ENCODE data around the gene LRRC3C. TPM values are rescaled to one million over a fixed set of nuclear protein-coding genes. Genes with fewer than 3 reads are reported as not detected.

The LRRC3C gene
- total and polyA plus RNA-seq, 4 donors, result 0.08 to 0.24 (median 0.17) TPM; not detected in 1

DNA sequence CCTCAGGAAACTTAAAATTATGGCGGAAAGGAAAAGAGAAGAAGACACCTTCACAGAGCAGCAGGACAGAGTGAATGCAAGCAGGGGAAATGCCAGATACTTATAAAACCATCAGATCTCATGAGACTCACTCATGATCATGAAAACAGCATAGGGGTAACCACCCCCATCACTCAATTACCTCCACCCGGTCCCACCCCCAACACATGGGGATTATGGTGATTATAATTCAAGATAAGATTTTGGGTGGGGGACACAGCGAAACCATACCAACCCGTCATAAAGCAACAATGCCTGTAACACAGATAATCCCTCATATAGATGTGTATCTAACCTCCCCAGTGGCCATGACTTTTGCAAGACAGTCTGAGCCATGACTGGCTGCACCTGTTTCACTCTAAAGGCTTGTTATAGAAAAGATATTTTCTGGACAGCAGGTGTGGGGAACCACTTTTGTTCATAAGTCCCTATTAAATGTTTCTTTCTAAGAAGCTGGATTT lies 28.2 kb downstream of the LRRC3C start:
- H3K9me3 ChIP-seq (ENCODE audit: control insufficient read depth in 4 of 4, low read length in 3 of 4), result no peaks in the 10 kb centered on the region
- no peaks in the 10 kb centered on the region for H3K27me3 ChIP-seq (ENCODE audit: control insufficient read depth in 4 of 4, insufficient read depth in 4 of 4, low read length in 3 of 4)
- TF ChIP-seq, protein P1, sequence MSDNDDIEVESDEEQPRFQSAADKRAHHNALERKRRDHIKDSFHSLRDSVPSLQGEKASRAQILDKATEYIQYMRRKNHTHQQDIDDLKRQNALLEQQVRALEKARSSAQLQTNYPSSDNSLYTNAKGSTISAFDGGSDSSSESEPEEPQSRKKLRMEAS (IDR thresholded peaks at IDR 0.05), result no peak
- TF ChIP-seq RXRA (IDR thresholded peaks at IDR 0.05) (no peak), HNF4G (IDR thresholded peaks at IDR 0.05) (no peak), SP1 (IDR thresholded peaks at IDR 0.05) (no peak), HNF4A (conservative IDR thresholded peaks at IDR 0.05) (no peak), NR2F2 (IDR thresholded peaks at IDR 0.05) (no peak), GABPA (IDR thresholded peaks at IDR 0.05 in 1 of 2, conservative IDR thresholded peaks at IDR 0.05 in 1 of 2) (no peak), YY1 (IDR thresholded peaks at IDR 0.05) (no peak)
- TF ChIP-seq, protein P2, sequence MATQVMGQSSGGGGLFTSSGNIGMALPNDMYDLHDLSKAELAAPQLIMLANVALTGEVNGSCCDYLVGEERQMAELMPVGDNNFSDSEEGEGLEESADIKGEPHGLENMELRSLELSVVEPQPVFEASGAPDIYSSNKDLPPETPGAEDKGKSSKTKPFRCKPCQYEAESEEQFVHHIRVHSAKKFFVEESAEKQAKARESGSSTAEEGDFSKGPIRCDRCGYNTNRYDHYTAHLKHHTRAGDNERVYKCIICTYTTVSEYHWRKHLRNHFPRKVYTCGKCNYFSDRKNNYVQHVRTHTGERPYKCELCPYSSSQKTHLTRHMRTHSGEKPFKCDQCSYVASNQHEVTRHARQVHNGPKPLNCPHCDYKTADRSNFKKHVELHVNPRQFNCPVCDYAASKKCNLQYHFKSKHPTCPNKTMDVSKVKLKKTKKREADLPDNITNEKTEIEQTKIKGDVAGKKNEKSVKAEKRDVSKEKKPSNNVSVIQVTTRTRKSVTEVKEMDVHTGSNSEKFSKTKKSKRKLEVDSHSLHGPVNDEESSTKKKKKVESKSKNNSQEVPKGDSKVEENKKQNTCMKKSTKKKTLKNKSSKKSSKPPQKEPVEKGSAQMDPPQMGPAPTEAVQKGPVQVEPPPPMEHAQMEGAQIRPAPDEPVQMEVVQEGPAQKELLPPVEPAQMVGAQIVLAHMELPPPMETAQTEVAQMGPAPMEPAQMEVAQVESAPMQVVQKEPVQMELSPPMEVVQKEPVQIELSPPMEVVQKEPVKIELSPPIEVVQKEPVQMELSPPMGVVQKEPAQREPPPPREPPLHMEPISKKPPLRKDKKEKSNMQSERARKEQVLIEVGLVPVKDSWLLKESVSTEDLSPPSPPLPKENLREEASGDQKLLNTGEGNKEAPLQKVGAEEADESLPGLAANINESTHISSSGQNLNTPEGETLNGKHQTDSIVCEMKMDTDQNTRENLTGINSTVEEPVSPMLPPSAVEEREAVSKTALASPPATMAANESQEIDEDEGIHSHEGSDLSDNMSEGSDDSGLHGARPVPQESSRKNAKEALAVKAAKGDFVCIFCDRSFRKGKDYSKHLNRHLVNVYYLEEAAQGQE (IDR thresholded peaks at IDR 0.05), result no peak
- TF ChIP-seq, protein P3, sequence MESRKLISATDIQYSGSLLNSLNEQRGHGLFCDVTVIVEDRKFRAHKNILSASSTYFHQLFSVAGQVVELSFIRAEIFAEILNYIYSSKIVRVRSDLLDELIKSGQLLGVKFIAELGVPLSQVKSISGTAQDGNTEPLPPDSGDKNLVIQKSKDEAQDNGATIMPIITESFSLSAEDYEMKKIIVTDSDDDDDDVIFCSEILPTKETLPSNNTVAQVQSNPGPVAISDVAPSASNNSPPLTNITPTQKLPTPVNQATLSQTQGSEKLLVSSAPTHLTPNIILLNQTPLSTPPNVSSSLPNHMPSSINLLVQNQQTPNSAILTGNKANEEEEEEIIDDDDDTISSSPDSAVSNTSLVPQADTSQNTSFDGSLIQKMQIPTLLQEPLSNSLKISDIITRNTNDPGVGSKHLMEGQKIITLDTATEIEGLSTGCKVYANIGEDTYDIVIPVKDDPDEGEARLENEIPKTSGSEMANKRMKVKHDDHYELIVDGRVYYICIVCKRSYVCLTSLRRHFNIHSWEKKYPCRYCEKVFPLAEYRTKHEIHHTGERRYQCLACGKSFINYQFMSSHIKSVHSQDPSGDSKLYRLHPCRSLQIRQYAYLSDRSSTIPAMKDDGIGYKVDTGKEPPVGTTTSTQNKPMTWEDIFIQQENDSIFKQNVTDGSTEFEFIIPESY (IDR thresholded peaks at IDR 0.05), result no peak
- TF ChIP-seq, protein P4, sequence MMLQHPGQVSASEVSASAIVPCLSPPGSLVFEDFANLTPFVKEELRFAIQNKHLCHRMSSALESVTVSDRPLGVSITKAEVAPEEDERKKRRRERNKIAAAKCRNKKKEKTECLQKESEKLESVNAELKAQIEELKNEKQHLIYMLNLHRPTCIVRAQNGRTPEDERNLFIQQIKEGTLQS (IDR thresholded peaks at IDR 0.05), result no peak
- TF ChIP-seq, protein P5, sequence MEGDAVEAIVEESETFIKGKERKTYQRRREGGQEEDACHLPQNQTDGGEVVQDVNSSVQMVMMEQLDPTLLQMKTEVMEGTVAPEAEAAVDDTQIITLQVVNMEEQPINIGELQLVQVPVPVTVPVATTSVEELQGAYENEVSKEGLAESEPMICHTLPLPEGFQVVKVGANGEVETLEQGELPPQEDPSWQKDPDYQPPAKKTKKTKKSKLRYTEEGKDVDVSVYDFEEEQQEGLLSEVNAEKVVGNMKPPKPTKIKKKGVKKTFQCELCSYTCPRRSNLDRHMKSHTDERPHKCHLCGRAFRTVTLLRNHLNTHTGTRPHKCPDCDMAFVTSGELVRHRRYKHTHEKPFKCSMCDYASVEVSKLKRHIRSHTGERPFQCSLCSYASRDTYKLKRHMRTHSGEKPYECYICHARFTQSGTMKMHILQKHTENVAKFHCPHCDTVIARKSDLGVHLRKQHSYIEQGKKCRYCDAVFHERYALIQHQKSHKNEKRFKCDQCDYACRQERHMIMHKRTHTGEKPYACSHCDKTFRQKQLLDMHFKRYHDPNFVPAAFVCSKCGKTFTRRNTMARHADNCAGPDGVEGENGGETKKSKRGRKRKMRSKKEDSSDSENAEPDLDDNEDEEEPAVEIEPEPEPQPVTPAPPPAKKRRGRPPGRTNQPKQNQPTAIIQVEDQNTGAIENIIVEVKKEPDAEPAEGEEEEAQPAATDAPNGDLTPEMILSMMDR (IDR thresholded peaks at IDR 0.05; ENCODE audit: low read depth, low read length, missing input control), result no peak
- no peak overlapping the region for H3K9ac ChIP-seq (ENCODE audit: low read depth in 1 of 2, low read length in 2 of 2)
- H3K36me3 ChIP-seq (ENCODE audit: control insufficient read depth in 4 of 4, insufficient read depth in 3 of 4, low read depth in 1 of 4, low read length in 3 of 4), result no peaks in the 10 kb centered on the region
- no peak overlapping the region for H3K27ac ChIP-seq (ENCODE audit: low read depth in 1 of 2, low read length in 2 of 2)
- no peak for DNase-seq (ENCODE audit: low spot score)
- WGBS, result 67% methylated on average over 4 of the region's 4 CpGs
- H3K4me3 ChIP-seq (ENCODE audit: low read depth in 1 of 3, low read length in 3 of 3), result no peak overlapping the region
- peaks cover 7 to 20% (median 13%) of the 10 kb centered on the region in 4 donors for H3K4me1 ChIP-seq (ENCODE audit: control insufficient read depth in 4 of 4, insufficient read depth in 4 of 4, low read length in 3 of 4)

DNA sequence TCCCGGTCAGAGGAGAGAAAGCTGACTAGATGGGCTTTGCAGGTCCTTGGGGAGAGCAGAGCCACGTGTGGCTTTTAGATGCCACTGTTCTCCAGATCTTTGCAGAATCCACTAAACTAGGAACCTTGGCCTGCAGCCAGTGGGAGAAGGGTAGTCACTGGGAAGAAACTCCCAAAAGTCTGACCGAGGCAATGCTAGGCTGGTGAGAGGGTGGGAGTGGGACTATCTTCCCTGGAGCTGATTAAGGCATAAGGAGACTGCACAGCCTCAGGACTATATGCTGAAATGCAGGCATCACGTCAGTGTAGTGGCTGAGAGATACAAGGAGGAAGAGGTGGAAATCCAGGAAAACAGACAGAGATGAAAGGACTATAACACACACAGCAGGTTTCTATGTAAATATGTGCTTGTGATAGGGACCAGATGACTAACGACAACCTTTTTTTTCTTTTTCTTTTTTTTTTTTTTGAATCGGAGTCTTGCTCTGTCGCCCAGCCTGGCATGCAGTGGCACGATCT lies 33.1 kb downstream of the LRRC3C start:
- Histone ChIP-seq H3K27me3 (ENCODE audit: control insufficient read depth in 4 of 4, insufficient read depth in 4 of 4, low read length in 3 of 4) (no peaks in the 10 kb centered on the region), H3K9me3 (ENCODE audit: control insufficient read depth in 4 of 4, low read length in 3 of 4) (no peaks in the 10 kb centered on the region), H3K4me1 (ENCODE audit: control insufficient read depth in 4 of 4, insufficient read depth in 4 of 4, low read length in 3 of 4) (no peaks in the 10 kb centered on the region), H3K9ac (ENCODE audit: low read depth in 1 of 2, low read length in 2 of 2) (no peak overlapping the region), H3K36me3 (ENCODE audit: control insufficient read depth in 4 of 4, insufficient read depth in 3 of 4, low read depth in 1 of 4, low read length in 3 of 4) (no peaks in the 10 kb centered on the region), H3K27ac (ENCODE audit: low read depth in 1 of 2, low read length in 2 of 2) (no peak overlapping the region), H3K4me3 (ENCODE audit: low read depth in 1 of 3, low read length in 3 of 3) (no peak overlapping the region)
- no peak for DNase-seq (ENCODE audit: low spot score)
- TF ChIP-seq JUND (IDR thresholded peaks at IDR 0.05) (no peak), GABPA (IDR thresholded peaks at IDR 0.05 in 1 of 2, conservative IDR thresholded peaks at IDR 0.05 in 1 of 2) (no peak), RXRA (IDR thresholded peaks at IDR 0.05) (no peak), NR2F2 (IDR thresholded peaks at IDR 0.05) (no peak), EGR1 (IDR thresholded peaks at IDR 0.05; ENCODE audit: low read depth in 2 of 2) (no peak), FOXA2 (IDR thresholded peaks at IDR 0.05) (no peak), FOXA1 (IDR thresholded peaks at IDR 0.05) (no peak), RAD21 (IDR thresholded peaks at IDR 0.05) (no peak)
- TF ChIP-seq, protein P1 (IDR thresholded peaks at IDR 0.05), result no peak
- TF ChIP-seq, protein P5 (IDR thresholded peaks at IDR 0.05; ENCODE audit: low read depth, low read length, missing input control), result no peak
- 70% methylated on average over 8 of the region's 8 CpGs for WGBS

All from liver (tissue), 9 donors.